Mesenchymal stem cell (in vitro differentiated cells and primary cell): ENCODE measurements around the gene PARP4.
A peak's percentile ranks its signal among the peaks of the same experiment; 100 is the strongest.

Experiments
- DNase-seq: peaks from one replicate; pipeline ENCODE4 v3.0.0-alpha.2; 2013
- H2AFZ ChIP-seq: one replicate; pipeline ENCODE4 v1.6.1; 2013; ENCODE audit warnings: low read depth, mild to moderate bottlenecking, control low read depth, inconsistent platforms, low read length, moderate library complexity
- H2AK5ac ChIP-seq: 2 replicates; pipeline ENCODE4 v1.6.1; 2013; ENCODE audit warnings: low read length, moderate library complexity, mild to moderate bottlenecking, inconsistent platforms; ENCODE audit not compliant: severe bottlenecking
- H2BK120ac ChIP-seq: one replicate; pipeline ENCODE4 v1.6.1; 2013; ENCODE audit warnings: low read depth, mild to moderate bottlenecking, inconsistent platforms, low read length, moderate library complexity
- H2BK12ac ChIP-seq, 2 experiments: one replicate each; pipeline ENCODE4 v1.6.1; 2013; ENCODE audit warnings: inconsistent platforms in 2 of 2, low read length in 2 of 2, mild to moderate bottlenecking in 2 of 2, moderate library complexity in 2 of 2, control low read depth in 1 of 2
- H2BK15ac ChIP-seq: one replicate; pipeline ENCODE4 v1.6.1; 2013; ENCODE audit warnings: mild to moderate bottlenecking, low read depth, inconsistent platforms; ENCODE audit not compliant: poor library complexity, severe bottlenecking
- H2BK5ac ChIP-seq: 2 replicates; pipeline ENCODE4 v1.6.1; 2013; ENCODE audit warnings: low read depth, mild to moderate bottlenecking, low read length, control low read depth, inconsistent platforms; ENCODE audit not compliant: poor library complexity, severe bottlenecking
- H3K14ac ChIP-seq, 2 experiments: one replicate each; pipeline ENCODE4 v1.6.1; 2013; ENCODE audit warnings: inconsistent platforms in 2 of 2, low read length in 2 of 2, control low read depth in 1 of 2, mild to moderate bottlenecking in 1 of 2, moderate library complexity in 1 of 2
- H3K18ac ChIP-seq, 2 experiments: one replicate each; pipeline ENCODE4 v1.6.1; 2013; ENCODE audit warnings: inconsistent platforms in 2 of 2, low read length in 2 of 2, control low read depth in 1 of 2, low read depth in 1 of 2, mild to moderate bottlenecking in 1 of 2
- H3K23ac ChIP-seq, 2 experiments: one replicate each; pipeline ENCODE4 v1.6.1; 2013; ENCODE audit warnings: inconsistent platforms in 2 of 2, low read length in 2 of 2, mild to moderate bottlenecking in 2 of 2, moderate library complexity in 2 of 2, control low read depth in 1 of 2
- H3K27ac ChIP-seq: 2 replicates; pipeline ENCODE4 v1.5.1; 2013; ENCODE audit warnings: mild to moderate bottlenecking, moderate library complexity, low read length, control low read depth, inconsistent platforms; ENCODE audit not compliant: poor library complexity, severe bottlenecking
- H3K27me3 ChIP-seq, 2 experiments: 2 replicates each; pipeline versions ENCODE4 v1.6.1 to v1.7.0; 2013; ENCODE audit warnings: low read length in 2 of 2, mild to moderate bottlenecking in 2 of 2, moderate library complexity in 2 of 2, control low read depth in 1 of 2, inconsistent platforms in 1 of 2; ENCODE audit not compliant: control insufficient read depth in 1 of 2, insufficient read depth in 1 of 2
- H3K36me3 ChIP-seq, 2 experiments: 2 replicates each; pipeline versions ENCODE4 v1.6.1 to v1.7.0; 2013; ENCODE audit warnings: low read length in 2 of 2, control low read depth in 1 of 2, inconsistent platforms in 1 of 2, low read depth in 1 of 2, mild to moderate bottlenecking in 1 of 2; ENCODE audit not compliant: insufficient read depth in 2 of 2, control insufficient read depth in 1 of 2
- H3K4ac ChIP-seq, 2 experiments: one replicate each; pipeline ENCODE4 v1.6.1; 2013; ENCODE audit warnings: inconsistent platforms in 2 of 2, low read length in 2 of 2, mild to moderate bottlenecking in 2 of 2, moderate library complexity in 2 of 2, control low read depth in 1 of 2, low read depth in 1 of 2
- H3K4me1 ChIP-seq: 2 replicates; pipeline ENCODE4 v1.6.1; 2013; ENCODE audit warnings: low read depth, low read length, control low read depth; ENCODE audit not compliant: control insufficient read depth, insufficient read depth
- H3K4me2 ChIP-seq: 2 replicates; pipeline ENCODE4 v1.6.1; 2013; ENCODE audit warnings: low read length, mild to moderate bottlenecking, inconsistent platforms; ENCODE audit not compliant: poor library complexity, severe bottlenecking
- H3K4me3 ChIP-seq, 2 experiments: 2 replicates each; pipeline versions ENCODE4 v1.5.1 to v1.7.0; 2013; ENCODE audit warnings: low read length in 2 of 2, mild to moderate bottlenecking in 2 of 2, control low read depth in 1 of 2, low read depth in 1 of 2; ENCODE audit not compliant: insufficient read depth in 1 of 2
- H3K79me1 ChIP-seq: replicated peaks from 2 replicates; pipeline ENCODE4 v1.6.1; 2013; ENCODE audit warnings: mild to moderate bottlenecking, control low read depth, low read length, inconsistent platforms; ENCODE audit not compliant: poor library complexity, severe bottlenecking
- H3K9ac ChIP-seq: 2 replicates; pipeline ENCODE4 v1.7.0; 2013; ENCODE audit warnings: mild to moderate bottlenecking, low read length, moderate library complexity
- H3K9me3 ChIP-seq: 2 replicates; pipeline ENCODE4 v1.7.0; 2013; ENCODE audit warnings: mild to moderate bottlenecking, low read length; ENCODE audit not compliant: control insufficient read depth
- H4K8ac ChIP-seq: one replicate; pipeline ENCODE4 v1.6.1; 2013; ENCODE audit warnings: inconsistent platforms, mild to moderate bottlenecking, low read length, moderate library complexity
- H4K91ac ChIP-seq: one replicate; pipeline ENCODE4 v1.6.1; 2013; ENCODE audit warnings: mild to moderate bottlenecking, low read length, inconsistent platforms
- WGBS: methylation state at CpG from one replicate; pipeline ENCODE4 v1.1.7; 2013; ENCODE audit warnings: mixed read lengths; 5-methylcytosine and 5-hydroxymethylcytosine counted together

The PARP4 gene

GRCh38 chr13:24505256-24505655, 7.3 kb downstream of the PARP4 start:
- H4K8ac ChIP-seq = no peak overlapping the region
- H3K18ac ChIP-seq = no peak overlapping the region
- no peak for DNase-seq
- H2AK5ac ChIP-seq = no peak overlapping the region
- no peak overlapping the region for H2BK15ac ChIP-seq
- no peak overlapping the region for H3K4me2 ChIP-seq
- H4K91ac ChIP-seq = no peak overlapping the region
- no peaks in the 10 kb centered on the region for H3K27me3 ChIP-seq
- no peak overlapping the region for H3K4me3 ChIP-seq
- no peak overlapping the region for H3K27ac ChIP-seq
- peaks cover 13% of the 10 kb centered on the region for H3K79me1 ChIP-seq
- no peak overlapping the region for H3K4ac ChIP-seq
- no peak overlapping the region for H3K23ac ChIP-seq
- peaks cover 21 to 47% of the 10 kb centered on the region in 2 experiments for H3K36me3 ChIP-seq
- H2AFZ ChIP-seq = no peak overlapping the region
- no peaks in the 10 kb centered on the region for H3K9me3 ChIP-seq
- H2BK120ac ChIP-seq = no peak overlapping the region
- no peak overlapping the region for H2BK5ac ChIP-seq
- H2BK12ac ChIP-seq = no peak overlapping the region
- H3K14ac ChIP-seq = no peak overlapping the region
- H3K9ac ChIP-seq = no peak overlapping the region
- 98% methylated on average over 8 of the region's 8 CpGs for WGBS
- peaks cover 12% of the 10 kb centered on the region for H3K4me1 ChIP-seq

- Histone ChIP-seq H3K23ac (no peak overlapping the region), H2BK120ac (no peak overlapping the region)
- WGBS = 88% methylated on average over 4 of the region's 4 CpGs
Measured at GRCh38 chr13:24503379-24503696, 9.2 kb downstream of the PARP4 start.

DNA sequence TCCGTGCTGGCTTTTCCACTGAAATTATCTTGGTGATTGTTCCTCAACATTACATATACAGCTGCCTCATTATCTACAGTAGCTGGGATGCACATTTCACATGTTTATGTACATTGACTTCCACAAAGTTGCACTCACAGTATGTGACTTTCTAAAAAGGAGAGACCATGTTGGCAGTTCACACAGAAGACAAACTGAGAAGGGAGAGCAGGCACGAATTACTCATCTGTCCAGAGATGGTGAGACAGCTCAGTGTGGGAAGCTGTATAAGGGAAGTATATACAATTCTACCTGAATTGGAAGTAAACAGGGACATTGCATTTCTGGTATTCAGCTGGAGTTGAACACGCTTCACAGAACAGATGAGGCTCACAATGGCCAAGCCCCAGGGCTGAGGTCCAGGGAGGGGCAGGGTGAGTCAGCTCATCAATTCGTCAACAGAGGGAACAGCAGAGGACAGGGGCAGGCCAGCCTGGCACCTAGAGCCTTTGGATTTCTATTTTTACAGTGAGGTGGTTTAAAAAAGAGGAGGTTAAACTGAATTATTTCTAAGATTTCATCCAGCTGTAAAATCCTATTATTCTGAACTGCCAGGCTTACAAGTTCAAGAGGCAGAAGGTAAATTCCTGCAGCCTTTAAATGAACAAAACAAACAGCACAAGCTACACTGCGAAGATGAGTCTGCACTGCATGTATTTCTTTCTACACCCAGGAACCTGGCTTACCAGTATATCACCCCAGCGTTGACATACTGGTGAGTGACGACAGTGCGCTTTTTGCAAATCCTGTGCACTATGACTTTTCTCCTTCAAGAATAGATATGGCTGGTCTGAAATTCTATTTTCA, 9.8 kb downstream of the PARP4 start:
- H3K79me1 ChIP-seq = peaks cover 19% of the 10 kb centered on the region
- H3K14ac ChIP-seq = no peak overlapping the region
- 52% methylated on average over 6 of the region's 8 CpGs for WGBS
- no peak overlapping the region for H3K4me2 ChIP-seq
- H3K4me1 ChIP-seq = peaks cover 9% of the 10 kb centered on the region
- H4K8ac ChIP-seq = no peak overlapping the region
- peak; percentile 69 for DNase-seq
- peak overlapping the region in 1 of 2 experiments; percentile 31 for H3K4me3 ChIP-seq
- H3K9me3 ChIP-seq = no peaks in the 10 kb centered on the region
- no peak overlapping the region for H2AK5ac ChIP-seq
- H3K9ac ChIP-seq = peak overlapping the region; percentile 56
- no peak overlapping the region for H2BK12ac ChIP-seq
- no peak overlapping the region for H4K91ac ChIP-seq
- peaks cover 21 to 57% of the 10 kb centered on the region in 2 experiments for H3K36me3 ChIP-seq
- H3K18ac ChIP-seq = no peak overlapping the region
- no peak overlapping the region for H3K23ac ChIP-seq
- no peak overlapping the region for H2AFZ ChIP-seq
- no peaks in the 10 kb centered on the region for H3K27me3 ChIP-seq
- H2BK15ac ChIP-seq = no peak overlapping the region
- no peak overlapping the region for H2BK120ac ChIP-seq
- no peak overlapping the region for H2BK5ac ChIP-seq
- H3K4ac ChIP-seq = no peak overlapping the region
- H3K27ac ChIP-seq = peak overlapping the region; percentile 31

More at GRCh38 chr13:24503379-24503696, 9.2 kb downstream of the PARP4 start:
- Histone ChIP-seq H4K91ac (no peak overlapping the region), H3K18ac (no peak overlapping the region), H2BK12ac (no peak overlapping the region), H4K8ac (no peak overlapping the region), H3K79me1 (peaks cover 17% of the 10 kb centered on the region), H3K36me3 (peaks cover 21 to 55% of the 10 kb centered on the region in 2 experiments), H3K27me3 (no peaks in the 10 kb centered on the region), H2BK15ac (no peak overlapping the region), H3K27ac (peak overlapping the region; percentile 31), H3K9me3 (no peaks in the 10 kb centered on the region), H3K9ac (peak overlapping the region; percentile 56), H2AK5ac (no peak overlapping the region), H3K4ac (no peak overlapping the region), H3K4me1 (peaks cover 9% of the 10 kb centered on the region), H3K4me3 (no peak overlapping the region), H3K4me2 (no peak overlapping the region), H3K14ac (no peak overlapping the region), H2BK5ac (peak overlapping the region; percentile 84), H2AFZ (no peak overlapping the region)
- DNase-seq = no peak

- Histone ChIP-seq H3K27ac (no peak overlapping the region), H2AFZ (no peak overlapping the region), H3K9ac (peak overlapping the region; percentile 36), H3K4ac (no peak overlapping the region), H3K4me1 (peaks cover 6% of the 10 kb centered on the region), H2BK12ac (no peak overlapping the region), H3K9me3 (no peaks in the 10 kb centered on the region), H3K4me3 (no peak overlapping the region), H2BK5ac (no peak overlapping the region), H3K79me1 (peaks cover 18% of the 10 kb centered on the region), H2BK15ac (no peak overlapping the region), H2BK120ac (no peak overlapping the region), H3K23ac (no peak overlapping the region), H4K8ac (no peak overlapping the region), H2AK5ac (no peak overlapping the region), H3K27me3 (no peaks in the 10 kb centered on the region), H3K4me2 (no peak overlapping the region), H3K36me3 (peaks cover 12 to 67% of the 10 kb centered on the region in 2 experiments), H3K18ac (no peak overlapping the region), H4K91ac (no peak overlapping the region), H3K14ac (no peak overlapping the region)
- 60% methylated on average over 2 of the region's 2 CpGs for WGBS
- DNase-seq = no peak
Measured at GRCh38 chr13:24500977-24501376, 11.6 kb downstream of the PARP4 start.
